ENCODE results near the gene ZNF18. TPM values are rescaled to one million over a fixed set of nuclear protein-coding genes. Genes with fewer than 3 reads are reported as not detected.
A peak's percentile ranks its signal among the peaks of the same experiment; 100 is the strongest.

ZNF18 gene
- 9.1 and 10.6 TPM in 2 replicates for total RNA-seq (2014; rRNA removed; shearing (Covaris generic))
- total RNA-seq (2022), result 9.0 and 9.1 TPM in 2 replicates
- Bru-seq, nascent RNA, result percentile 68 among the genes with signal in this experiment
- BruChase-seq, experiment 1, labeled RNA remaining after a 6-hour chase, result percentile 58 among the genes with signal in this experiment
- BruChase-seq, experiment 2, labeled RNA remaining after a 2-hour chase, result percentile 60 among the genes with signal in this experiment
- long read RNA-seq, partial matches to known transcripts, result 0 of 9 reads
- long read RNA-seq, other reads (novel, unspliced or antisense), result 4 of 9 reads

GRCh38 chr17:11997147-11997971 lies at the start of gene ZNF18:
TSS of gene ZNF18 (minus strand) at chr17:11997475. CDS start at chr17:11992829, 4,646 bp downstream.
- TF ChIP-seq EZH2phosphoT487 (IDR thresholded peaks at IDR 0.05; ENCODE audit: borderline replicate concordance, low read depth, low read length) (no peak), CTCF (conservative IDR thresholded peaks at IDR 0.05; ENCODE audit: low read length) (no peak)
- Histone ChIP-seq H4K20me1 (ENCODE audit: insufficient read depth, low read length) (no peaks in the 10 kb centered on the region), H3K36me3 (ENCODE audit: insufficient read depth, low read length) (no peaks in the 10 kb centered on the region), H3K9me2 (ENCODE audit: insufficient read depth, low read length) (no peaks in the 10 kb centered on the region), H3K4me2 (ENCODE audit: low read length) (peak within 1 kb of the TSS; percentile 91), H3K4me1 (ENCODE audit: insufficient read depth, low read length, poor library complexity, severe bottlenecking) (peaks cover 9% of the 10 kb centered on the region), H3K4me3 (ENCODE audit: low read depth, low read length, poor library complexity, severe bottlenecking) (peak within 1 kb of the TSS; percentile 95), H3K27ac (ENCODE audit: low read depth, low read length, poor library complexity, severe bottlenecking) (peak within 1 kb of the TSS; percentile 47), H2AFZ (ENCODE audit: low read length) (peak within 1 kb of the TSS; percentile 97), H3K79me2 (ENCODE audit: insufficient read depth, low read depth, low read length) (peaks cover 9% of the 10 kb centered on the region; the same call in 1 of the 2 replicates), H3K9me3 (ENCODE audit: low read length) (no peaks in the 10 kb centered on the region)
- peak; percentile 94 for DNase-seq (ENCODE audit: low spot score)
- POLR2A ChIA-PET, result interaction anchor here (0.6 to 2.1 kb wide), 15 partner anchors 9 to 1223 kb away, joined by 3 to 39 read pairs (median 3); partner anchors contain the start of gene MAP2K4
- intact Hi-C loops (cut with micrococcal nuclease; ENCODE audit: unreplicated experiment), result loop anchor here (2.0 kb wide), 1 partner anchor 23 kb away; the partner anchor contains the start of gene MAP2K4
- BruUV-seq (replicated peaks), result no TSS peak
- CTCF ChIA-PET (ENCODE audit: unreplicated experiment), result interaction anchor here (0.6 kb wide), 1 partner anchor 12 kb away, joined by 3 read pairs; no protein-coding TSS in a partner anchor

GRCh38 chr17:12046786-12047185 lies 49.5 kb upstream of the ZNF18 start:
- H3K79me2 ChIP-seq (ENCODE audit: insufficient read depth, low read depth, low read length), result peaks cover 21% of the 10 kb centered on the region
- peaks cover 23% of the 10 kb centered on the region; the same call in 1 of the 2 replicates for H4K20me1 ChIP-seq (ENCODE audit: insufficient read depth, low read length)
- H3K4me3 ChIP-seq (ENCODE audit: low read depth, low read length, poor library complexity, severe bottlenecking), result no peak overlapping the region
- ChIA-PET POLR2A (no interaction called here), CTCF (ENCODE audit: unreplicated experiment) (no interaction called here)
- TF ChIP-seq CTCF (conservative IDR thresholded peaks at IDR 0.05; ENCODE audit: low read length) (no peak), EZH2phosphoT487 (IDR thresholded peaks at IDR 0.05; ENCODE audit: borderline replicate concordance, low read depth, low read length) (no peak)
- BruUV-seq (replicated peaks), result no TSS peak
- H3K36me3 ChIP-seq (ENCODE audit: insufficient read depth, low read length), result no peaks in the 10 kb centered on the region
- H3K4me1 ChIP-seq (ENCODE audit: insufficient read depth, low read length, poor library complexity, severe bottlenecking), result no peaks in the 10 kb centered on the region
- no peak for DNase-seq (ENCODE audit: low spot score)
- intact Hi-C loops (cut with micrococcal nuclease; ENCODE audit: unreplicated experiment), result no loop called here
- H2AFZ ChIP-seq (ENCODE audit: low read length), result no peak overlapping the region
- H3K9me2 ChIP-seq (ENCODE audit: insufficient read depth, low read length), result no peaks in the 10 kb centered on the region
- H3K9me3 ChIP-seq (ENCODE audit: low read length), result no peaks in the 10 kb centered on the region
- H3K4me2 ChIP-seq (ENCODE audit: low read length), result no peak overlapping the region
- no peak overlapping the region for H3K27ac ChIP-seq (ENCODE audit: low read depth, low read length, poor library complexity, severe bottlenecking)
